Astrocyte (in vitro differentiated cells and primary cell): ENCODE results near the gene PRR5L.

Source experiments
- CTCF ChIP-seq: IDR thresholded peaks from 2 replicates; pipeline ENCODE4 v1.5.1; 2011; ENCODE audit warnings: low read depth, mild to moderate bottlenecking, inconsistent platforms, low read length, moderate library complexity; ENCODE audit not compliant: insufficient read depth
- EZH2 ChIP-seq: IDR thresholded peaks from 2 replicates; pipeline ENCODE4 v1.6.1; 2012; ENCODE audit warnings: mild to moderate bottlenecking, low read length, inconsistent platforms; ENCODE audit not compliant: insufficient read depth

- TF ChIP-seq CTCF (no peak), EZH2 (no peak)
These were observed 58.3 kb downstream of the PRR5L start for GRCh38 chr11:36354221-36355003.
